ENCODE results near the gene CDC42BPG.

Gene CDC42BPG

DNA sequence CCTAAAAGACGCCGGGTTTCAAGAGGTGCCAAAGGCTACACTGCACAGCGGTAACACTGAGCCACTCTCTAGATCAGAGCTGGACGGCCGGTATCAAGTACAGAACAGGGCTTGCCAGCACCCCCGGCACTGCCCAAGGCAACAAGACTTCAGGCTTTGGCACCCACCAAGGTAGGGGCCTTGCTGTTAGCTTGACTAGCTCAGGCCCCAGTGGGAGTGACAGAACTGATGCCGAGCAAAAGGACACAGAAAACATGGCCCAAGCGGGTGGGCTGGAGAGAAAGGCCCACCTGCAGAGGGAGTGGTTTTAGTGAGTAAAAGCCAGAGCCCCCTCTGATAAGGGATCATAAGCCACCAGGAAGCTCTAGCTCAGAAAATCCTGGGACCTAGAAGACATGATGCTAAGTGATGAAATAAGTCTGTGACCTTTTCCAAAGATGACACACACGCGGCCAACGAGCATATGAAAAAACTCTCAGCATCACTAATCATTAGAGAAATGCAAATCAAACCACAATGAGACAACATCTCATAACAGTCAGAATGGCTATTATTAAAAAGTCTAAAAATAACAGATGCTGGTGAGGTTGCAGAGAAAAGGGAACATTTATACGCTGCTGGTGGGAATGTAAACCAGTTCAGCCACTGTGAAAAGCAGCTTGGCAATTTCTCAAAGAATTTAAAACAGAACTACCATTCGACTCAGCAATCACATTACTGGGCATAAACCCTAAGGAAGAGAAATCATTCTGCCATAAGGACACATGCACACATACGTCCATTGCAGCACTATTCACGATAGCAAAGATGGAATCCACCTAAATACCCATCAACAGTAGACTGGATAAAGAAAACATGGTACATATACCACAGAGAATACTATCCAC is 21.1 kb upstream of the CDC42BPG start:
- no peak for TF ChIP-seq EZH2 (IDR thresholded peaks at IDR 0.05; ENCODE audit: borderline replicate concordance, low read length)
- TF ChIP-seq, protein P1, sequence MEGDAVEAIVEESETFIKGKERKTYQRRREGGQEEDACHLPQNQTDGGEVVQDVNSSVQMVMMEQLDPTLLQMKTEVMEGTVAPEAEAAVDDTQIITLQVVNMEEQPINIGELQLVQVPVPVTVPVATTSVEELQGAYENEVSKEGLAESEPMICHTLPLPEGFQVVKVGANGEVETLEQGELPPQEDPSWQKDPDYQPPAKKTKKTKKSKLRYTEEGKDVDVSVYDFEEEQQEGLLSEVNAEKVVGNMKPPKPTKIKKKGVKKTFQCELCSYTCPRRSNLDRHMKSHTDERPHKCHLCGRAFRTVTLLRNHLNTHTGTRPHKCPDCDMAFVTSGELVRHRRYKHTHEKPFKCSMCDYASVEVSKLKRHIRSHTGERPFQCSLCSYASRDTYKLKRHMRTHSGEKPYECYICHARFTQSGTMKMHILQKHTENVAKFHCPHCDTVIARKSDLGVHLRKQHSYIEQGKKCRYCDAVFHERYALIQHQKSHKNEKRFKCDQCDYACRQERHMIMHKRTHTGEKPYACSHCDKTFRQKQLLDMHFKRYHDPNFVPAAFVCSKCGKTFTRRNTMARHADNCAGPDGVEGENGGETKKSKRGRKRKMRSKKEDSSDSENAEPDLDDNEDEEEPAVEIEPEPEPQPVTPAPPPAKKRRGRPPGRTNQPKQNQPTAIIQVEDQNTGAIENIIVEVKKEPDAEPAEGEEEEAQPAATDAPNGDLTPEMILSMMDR (IDR thresholded peaks at IDR 0.05; ENCODE audit: low read length), result no peak
- peak overlapping the region; percentile 67 for H3K9ac ChIP-seq (ENCODE audit: low read length)
- H3K4me1 ChIP-seq (ENCODE audit: insufficient read depth, low read length, severe bottlenecking), result peaks cover 93% of the 10 kb centered on the region
- peaks cover 14% of the 10 kb centered on the region for H3F3A ChIP-seq (ENCODE audit: insufficient read depth, low read length)
- no peaks in the 10 kb centered on the region for H3K9me3 ChIP-seq (ENCODE audit: low read length)
- no peaks in the 10 kb centered on the region for H3K9me2 ChIP-seq (ENCODE audit: low read depth, low read length)
- H2AFZ ChIP-seq (ENCODE audit: low read length), result no peak overlapping the region
- H3K27me3 ChIP-seq (ENCODE audit: insufficient read depth, low read length), result no peaks in the 10 kb centered on the region
- H4K20me1 ChIP-seq (ENCODE audit: insufficient read depth, low read length), result no peaks in the 10 kb centered on the region
- H3K4me3 ChIP-seq (ENCODE audit: low read depth, low read length, poor library complexity, severe bottlenecking), result peak overlapping the region; percentile 43
- peak overlapping the region; percentile 71 for H3K4me2 ChIP-seq (ENCODE audit: low read length)
- H3K79me2 ChIP-seq (ENCODE audit: insufficient read depth, low read length), result peaks cover 19% of the 10 kb centered on the region; the same call in 1 of the 2 replicates
- H3K36me3 ChIP-seq (ENCODE audit: insufficient read depth, low read length), result peaks cover 38% of the 10 kb centered on the region
- H3K27ac ChIP-seq (ENCODE audit: low read depth, low read length, poor library complexity, severe bottlenecking), result peak overlapping the region; percentile 99

DNA sequence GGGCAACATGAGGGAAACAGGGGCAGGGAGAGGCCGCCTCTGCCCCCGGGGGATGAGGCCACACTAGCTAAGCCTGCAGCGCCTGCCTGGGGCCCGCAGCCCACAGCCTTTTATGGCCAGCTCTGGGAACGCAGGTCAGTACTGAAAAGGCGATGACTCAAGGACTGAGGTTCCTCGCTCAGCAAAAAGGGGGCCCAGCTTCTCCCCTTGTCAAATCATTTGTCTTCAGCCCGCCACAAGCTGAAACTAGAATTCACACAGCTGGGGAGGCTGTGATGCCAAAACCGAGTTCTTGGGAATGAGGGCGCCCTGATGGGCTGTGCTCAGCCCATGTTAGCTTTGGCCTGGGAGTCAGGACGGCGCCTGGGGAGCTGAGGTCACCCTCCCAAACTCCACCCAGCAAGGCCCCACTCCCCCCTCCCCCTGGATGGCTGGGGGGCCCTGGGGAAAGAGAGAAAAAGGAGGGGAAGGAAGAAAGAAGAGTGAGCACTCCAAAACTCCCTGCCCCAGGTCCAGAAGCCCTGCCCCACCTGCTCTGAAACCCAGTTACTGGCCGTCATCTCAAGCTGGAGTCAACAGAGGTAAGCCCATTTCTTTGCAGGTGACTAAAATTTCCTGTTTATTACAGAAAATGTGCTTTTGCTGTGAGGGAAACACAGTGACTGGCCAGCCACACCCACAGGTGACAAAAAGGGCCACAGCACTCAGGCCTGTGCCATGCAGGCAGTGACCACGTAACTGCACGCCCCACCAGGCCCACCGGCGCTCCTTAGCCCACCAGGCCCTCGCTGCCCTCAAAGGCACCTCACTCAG is 20.2 kb upstream of the CDC42BPG start:
- peak overlapping the region; percentile 67 for H3K9ac ChIP-seq (ENCODE audit: low read length)
- peaks cover 10% of the 10 kb centered on the region for H3F3A ChIP-seq (ENCODE audit: insufficient read depth, low read length)
- no peak overlapping the region for H2AFZ ChIP-seq (ENCODE audit: low read length)
- H3K27me3 ChIP-seq (ENCODE audit: insufficient read depth, low read length), result no peaks in the 10 kb centered on the region
- TF ChIP-seq, protein P1 (IDR thresholded peaks at IDR 0.05; ENCODE audit: low read length), result no peak
- no peak for TF ChIP-seq EZH2 (IDR thresholded peaks at IDR 0.05; ENCODE audit: borderline replicate concordance, low read length)
- peak overlapping the region; percentile 43 for H3K4me3 ChIP-seq (ENCODE audit: low read depth, low read length, poor library complexity, severe bottlenecking)
- H3K4me1 ChIP-seq (ENCODE audit: insufficient read depth, low read length, severe bottlenecking), result peaks cover 93% of the 10 kb centered on the region
- H3K27ac ChIP-seq (ENCODE audit: low read depth, low read length, poor library complexity, severe bottlenecking), result peak overlapping the region; percentile 99
- no peaks in the 10 kb centered on the region for H3K9me2 ChIP-seq (ENCODE audit: low read depth, low read length)
- peak overlapping the region; percentile 71 for H3K4me2 ChIP-seq (ENCODE audit: low read length)
- H4K20me1 ChIP-seq (ENCODE audit: insufficient read depth, low read length), result no peaks in the 10 kb centered on the region
- H3K79me2 ChIP-seq (ENCODE audit: insufficient read depth, low read length), result peaks cover 19% of the 10 kb centered on the region; the same call in 1 of the 2 replicates
- no peaks in the 10 kb centered on the region for H3K9me3 ChIP-seq (ENCODE audit: low read length)
- peaks cover 33% of the 10 kb centered on the region for H3K36me3 ChIP-seq (ENCODE audit: insufficient read depth, low read length)

DNA sequence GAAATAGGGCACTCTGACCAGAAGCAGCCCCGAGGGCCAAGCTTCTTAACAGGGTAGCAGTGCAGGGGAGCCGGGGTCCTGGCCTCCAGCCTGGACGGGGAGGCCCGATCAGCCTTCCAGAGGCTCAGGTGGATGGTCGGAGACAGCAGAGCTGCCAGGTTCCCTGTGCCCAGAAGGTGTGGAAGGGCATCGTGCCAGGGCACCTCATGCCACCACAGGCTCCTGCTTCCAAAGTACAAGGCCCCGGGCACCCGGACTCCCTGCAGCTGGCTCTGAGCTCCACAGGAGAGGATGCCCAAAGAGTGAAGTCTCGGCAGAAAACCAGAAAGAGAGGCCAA is 19.7 kb upstream of the CDC42BPG start:
- H3K27me3 ChIP-seq (ENCODE audit: insufficient read depth, low read length), result no peaks in the 10 kb centered on the region
- H3K27ac ChIP-seq (ENCODE audit: low read depth, low read length, poor library complexity, severe bottlenecking), result peak overlapping the region; percentile 99
- peaks cover 10% of the 10 kb centered on the region; the same call in 1 of the 2 replicates for H3F3A ChIP-seq (ENCODE audit: insufficient read depth, low read length)
- peak overlapping the region; percentile 67 for H3K9ac ChIP-seq (ENCODE audit: low read length)
- H3K4me3 ChIP-seq (ENCODE audit: low read depth, low read length, poor library complexity, severe bottlenecking), result peak overlapping the region; percentile 43
- peak overlapping the region; percentile 71 for H3K4me2 ChIP-seq (ENCODE audit: low read length)
- no peak for TF ChIP-seq EZH2 (IDR thresholded peaks at IDR 0.05; ENCODE audit: borderline replicate concordance, low read length)
- TF ChIP-seq, protein P1 (IDR thresholded peaks at IDR 0.05; ENCODE audit: low read length), result no peak
- peaks cover 19% of the 10 kb centered on the region; the same call in 1 of the 2 replicates for H3K79me2 ChIP-seq (ENCODE audit: insufficient read depth, low read length)
- H2AFZ ChIP-seq (ENCODE audit: low read length), result no peak overlapping the region
- H3K9me3 ChIP-seq (ENCODE audit: low read length), result no peaks in the 10 kb centered on the region
- H3K9me2 ChIP-seq (ENCODE audit: low read depth, low read length), result no peaks in the 10 kb centered on the region
- peaks cover 34% of the 10 kb centered on the region for H3K36me3 ChIP-seq (ENCODE audit: insufficient read depth, low read length)
- peaks cover 93% of the 10 kb centered on the region for H3K4me1 ChIP-seq (ENCODE audit: insufficient read depth, low read length, severe bottlenecking)
- no peaks in the 10 kb centered on the region for H4K20me1 ChIP-seq (ENCODE audit: insufficient read depth, low read length)
